ENCODE results near the gene C1QTNF4. TPM values are rescaled to one million over a fixed set of nuclear protein-coding genes. Genes with fewer than 3 reads are reported as not detected.
"Not testable (repeated sequence)": the region's sequence is repeated elsewhere in the genome, so short reads cannot be mapped to it uniquely, and the experiment has no call there.

The C1QTNF4 gene
- total RNA-seq, 1 experiment from 2014 or later = 0.75 TPM

DNA sequence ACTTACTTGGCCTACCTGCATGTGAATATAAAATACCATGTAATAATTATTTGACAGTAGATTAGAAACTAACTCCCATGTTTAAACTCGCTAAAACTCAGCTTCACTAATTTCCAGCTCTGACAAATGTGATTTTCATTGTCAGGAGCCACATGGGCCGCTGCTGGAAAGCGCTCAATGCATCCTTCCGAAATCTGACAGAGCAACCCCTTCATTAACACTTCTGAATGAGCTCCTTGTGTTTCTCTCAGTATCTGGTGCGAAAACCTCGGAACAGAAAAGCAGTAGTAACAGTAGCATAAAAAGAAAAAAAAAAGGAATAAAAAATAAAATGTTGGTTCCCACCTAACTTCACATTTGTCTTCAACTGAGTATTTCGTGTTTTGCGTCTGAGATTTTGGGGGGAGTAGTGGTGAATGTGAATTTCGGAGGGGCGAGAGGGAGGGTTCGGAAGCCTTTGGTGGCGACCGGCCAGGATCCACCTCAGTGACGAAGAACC lies 47.4 kb upstream of the C1QTNF4 start:
- Histone ChIP-seq H3K27me3 (replicated peaks; ENCODE audit: control insufficient read depth, insufficient read depth, low read length) (no peaks in the 10 kb centered on the region), H3K4me3 (ENCODE audit: low read depth, low read length) (peak overlapping the region; percentile 87), H3K4me1 (peaks cover 8% of the 10 kb centered on the region; the same call in 1 of the 2 replicates), H3K9me3 (no peaks in the 10 kb centered on the region), H3K36me3 (ENCODE audit: control insufficient read depth, insufficient read depth, low read length) (no peaks in the 10 kb centered on the region)
- no peak for TF ChIP-seq CTCF (IDR thresholded peaks at IDR 0.05; ENCODE audit: insufficient read depth in 1 of 2, low read depth in 1 of 2, low read length in 1 of 2, severe bottlenecking in 1 of 2, unreplicated experiment in 1 of 2)
- BruUV-seq (replicated peaks) = TSS peak; percentile 81
- Mint-ChIP-seq H3K9me3 (ENCODE audit: unreplicated experiment) (no peaks in the 10 kb centered on the region), H3K4me3 (ENCODE audit: unreplicated experiment) (peak overlapping the region; percentile 99), H3K27ac (ENCODE audit: unreplicated experiment) (peak overlapping the region; percentile 98), H3K36me3 (ENCODE audit: insufficient read depth, unreplicated experiment) (peaks cover 44% of the 10 kb centered on the region), H3K27me3 (ENCODE audit: insufficient read depth, unreplicated experiment) (no peaks in the 10 kb centered on the region), H3K4me1 (ENCODE audit: low read depth, unreplicated experiment) (no peaks in the 10 kb centered on the region)
- ChIA-PET CTCF (no interaction called here), POLR2A (no interaction called here)
- intact Hi-C loops (cut with micrococcal nuclease; ENCODE audit: unreplicated experiment) = loop anchor here (1.0 to 10.0 kb wide), 4 partner anchors 73 to 213 kb away; partner anchors contain the start of genes AGBL2 and FNBP4
- no peak for DNase-seq

- intact Hi-C loops (cut with micrococcal nuclease; ENCODE audit: unreplicated experiment) = loop anchor here (10.0 kb wide), 1 partner anchor 214 kb away; no protein-coding TSS in a partner anchor
- Mint-ChIP-seq H3K4me3 (ENCODE audit: unreplicated experiment) (peak overlapping the region; percentile 99), H3K36me3 (ENCODE audit: insufficient read depth, unreplicated experiment) (peaks cover 56% of the 10 kb centered on the region)
- DNase-seq; H3K9me3 Mint-ChIP-seq (ENCODE audit: unreplicated experiment); H3K27ac Mint-ChIP-seq (ENCODE audit: unreplicated experiment); H3K4me3 ChIP-seq (ENCODE audit: low read depth, low read length); H3K4me1 Mint-ChIP-seq (ENCODE audit: low read depth, unreplicated experiment); POLR2A ChIA-PET; H3K4me1 ChIP-seq; H3K36me3 ChIP-seq (ENCODE audit: control insufficient read depth, insufficient read depth, low read length); H3K27me3 ChIP-seq (replicated peaks; ENCODE audit: control insufficient read depth, insufficient read depth, low read length); H3K27me3 Mint-ChIP-seq (ENCODE audit: insufficient read depth, unreplicated experiment); H3K9me3 ChIP-seq; BruUV-seq (replicated peaks); CTCF ChIA-PET: not testable (repeated sequence)
Observed at GRCh38 chr11:47640506-47640905, 46.3 kb upstream of the C1QTNF4 start.

GRCh38 chr11:47636331-47636730 lies 42.1 kb upstream of the C1QTNF4 start:
- H3K4me1 ChIP-seq; BruUV-seq (replicated peaks); H3K4me1 Mint-ChIP-seq (ENCODE audit: low read depth, unreplicated experiment); H3K27ac Mint-ChIP-seq (ENCODE audit: unreplicated experiment); CTCF ChIA-PET; DNase-seq; H3K9me3 ChIP-seq; H3K36me3 ChIP-seq (ENCODE audit: control insufficient read depth, insufficient read depth, low read length); H3K27me3 ChIP-seq (replicated peaks; ENCODE audit: control insufficient read depth, insufficient read depth, low read length); H3K4me3 ChIP-seq (ENCODE audit: low read depth, low read length); POLR2A ChIA-PET; H3K27me3 Mint-ChIP-seq (ENCODE audit: insufficient read depth, unreplicated experiment); H3K4me3 Mint-ChIP-seq (ENCODE audit: unreplicated experiment); H3K9me3 Mint-ChIP-seq (ENCODE audit: unreplicated experiment); intact Hi-C loops (cut with micrococcal nuclease; ENCODE audit: unreplicated experiment): not testable (repeated sequence)
- H3K36me3 Mint-ChIP-seq (ENCODE audit: insufficient read depth, unreplicated experiment) = peaks cover 82% of the 10 kb centered on the region

DNA sequence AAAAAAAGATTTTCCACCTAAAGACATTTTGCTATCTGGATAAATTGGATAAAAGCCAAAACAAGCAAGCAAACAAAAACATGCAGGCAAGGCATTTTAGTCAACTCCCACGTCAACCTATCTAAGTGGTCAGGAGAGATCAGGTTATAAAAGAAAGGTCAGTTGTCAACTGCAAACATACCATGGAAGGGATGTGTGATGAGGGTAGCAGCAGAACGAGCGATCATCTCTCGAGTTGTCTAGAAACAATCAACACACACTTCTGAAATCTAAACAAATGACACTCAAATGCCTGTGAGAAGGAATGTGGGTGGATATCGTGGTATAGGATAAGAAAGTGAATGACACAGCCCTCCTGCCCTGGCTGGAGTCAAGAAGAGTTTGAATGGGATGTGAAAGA lies 37.3 kb upstream of the C1QTNF4 start:
- Histone ChIP-seq H3K4me3 (ENCODE audit: low read depth, low read length) (no peak overlapping the region), H3K4me1 (peaks cover 6% of the 10 kb centered on the region; the same call in 1 of the 2 replicates), H3K36me3 (ENCODE audit: control insufficient read depth, insufficient read depth, low read length) (peaks cover 2% of the 10 kb centered on the region; the same call in 1 of the 2 replicates), H3K9me3 (no peaks in the 10 kb centered on the region), H3K27me3 (replicated peaks; ENCODE audit: control insufficient read depth, insufficient read depth, low read length) (no peaks in the 10 kb centered on the region)
- CTCF ChIA-PET = no interaction called here
- no peak overlapping the region for H3K27ac Mint-ChIP-seq (ENCODE audit: unreplicated experiment)
- intact Hi-C loops (cut with micrococcal nuclease; ENCODE audit: unreplicated experiment) = no loop called here
- TF ChIP-seq CTCF (IDR thresholded peaks at IDR 0.05; ENCODE audit: insufficient read depth in 1 of 2, low read depth in 1 of 2, low read length in 1 of 2, severe bottlenecking in 1 of 2, unreplicated experiment in 1 of 2) = no peak
- DNase-seq = no peak
- no peaks in the 10 kb centered on the region for H3K4me1 Mint-ChIP-seq (ENCODE audit: low read depth, unreplicated experiment)
- H3K27me3 Mint-ChIP-seq (ENCODE audit: insufficient read depth, unreplicated experiment) = no peaks in the 10 kb centered on the region
- BruUV-seq (replicated peaks) = no TSS peak
- POLR2A ChIA-PET = no interaction called here
- H3K4me3 Mint-ChIP-seq (ENCODE audit: unreplicated experiment) = no peak overlapping the region
- peaks cover 93% of the 10 kb centered on the region for H3K36me3 Mint-ChIP-seq (ENCODE audit: insufficient read depth, unreplicated experiment)
- no peaks in the 10 kb centered on the region for H3K9me3 Mint-ChIP-seq (ENCODE audit: unreplicated experiment)
